ENCODE measurements around the gene BRPF3.

DNA sequence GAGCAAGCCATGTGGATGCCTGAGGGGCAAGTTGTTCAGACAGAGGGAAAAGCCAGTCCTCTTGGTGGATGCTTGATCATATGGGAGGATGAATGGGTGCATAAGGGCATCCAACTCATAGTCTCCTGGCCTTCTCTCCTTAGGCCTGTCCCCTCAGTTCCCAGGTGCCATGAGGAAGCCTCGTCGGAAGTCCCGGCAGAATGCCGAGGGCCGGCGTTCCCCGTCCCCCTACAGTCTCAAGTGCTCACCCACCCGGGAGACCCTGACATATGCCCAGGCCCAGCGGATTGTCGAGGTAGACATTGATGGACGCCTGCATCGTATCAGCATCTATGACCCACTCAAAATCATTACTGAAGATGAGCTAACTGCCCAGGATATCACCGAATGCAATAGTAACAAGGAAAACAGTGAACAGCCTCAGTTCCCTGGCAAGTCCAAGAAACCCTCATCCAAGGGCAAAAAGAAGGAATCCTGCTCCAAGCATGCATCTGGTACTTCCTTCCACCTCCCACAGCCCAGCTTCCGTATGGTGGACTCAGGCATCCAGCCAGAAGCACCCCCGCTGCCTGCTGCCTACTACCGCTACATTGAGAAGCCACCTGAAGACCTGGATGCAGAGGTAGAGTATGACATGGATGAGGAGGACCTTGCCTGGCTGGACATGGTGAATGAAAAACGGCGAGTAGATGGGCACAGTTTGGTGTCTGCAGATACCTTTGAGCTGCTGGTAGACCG, 3.8 kb downstream of the BRPF3 start:
- TF ChIP-seq, protein P1, sequence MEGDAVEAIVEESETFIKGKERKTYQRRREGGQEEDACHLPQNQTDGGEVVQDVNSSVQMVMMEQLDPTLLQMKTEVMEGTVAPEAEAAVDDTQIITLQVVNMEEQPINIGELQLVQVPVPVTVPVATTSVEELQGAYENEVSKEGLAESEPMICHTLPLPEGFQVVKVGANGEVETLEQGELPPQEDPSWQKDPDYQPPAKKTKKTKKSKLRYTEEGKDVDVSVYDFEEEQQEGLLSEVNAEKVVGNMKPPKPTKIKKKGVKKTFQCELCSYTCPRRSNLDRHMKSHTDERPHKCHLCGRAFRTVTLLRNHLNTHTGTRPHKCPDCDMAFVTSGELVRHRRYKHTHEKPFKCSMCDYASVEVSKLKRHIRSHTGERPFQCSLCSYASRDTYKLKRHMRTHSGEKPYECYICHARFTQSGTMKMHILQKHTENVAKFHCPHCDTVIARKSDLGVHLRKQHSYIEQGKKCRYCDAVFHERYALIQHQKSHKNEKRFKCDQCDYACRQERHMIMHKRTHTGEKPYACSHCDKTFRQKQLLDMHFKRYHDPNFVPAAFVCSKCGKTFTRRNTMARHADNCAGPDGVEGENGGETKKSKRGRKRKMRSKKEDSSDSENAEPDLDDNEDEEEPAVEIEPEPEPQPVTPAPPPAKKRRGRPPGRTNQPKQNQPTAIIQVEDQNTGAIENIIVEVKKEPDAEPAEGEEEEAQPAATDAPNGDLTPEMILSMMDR (conservative IDR thresholded peaks at IDR 0.05 in 1 of 2, IDR thresholded peaks at IDR 0.05 in 1 of 2; ENCODE audit: low read depth in 1 of 2, low read length in 2 of 2) = no peak
- no peak for TF ChIP-seq EZH2 (IDR thresholded peaks at IDR 0.05; ENCODE audit: low read length, missing control alignments)

All from fibroblast of lung (primary cell).